SK-N-SH (cell line): Measurements from ENCODE around the gene CACNG3. TPM values are rescaled to one million over a fixed set of nuclear protein-coding genes. Genes with fewer than 3 reads are reported as not detected.

Experiments used
- CTCF ChIA-PET: fragments of 300-600, 350-600 bp; formaldehyde crosslinking; extraction: SDS; loops from one replicate; lab custom pipeline; 2021; lab: Yijun Ruan, JAX
- POLR2A ChIA-PET: fragments of 350-600 bp; sonication (Branson Sonifier 250); formaldehyde crosslinking; extraction: SDS; loops from one replicate; lab custom pipeline; 2020; ENCODE audit warnings: antibody characterized with exemption, inconsistent platforms; lab: Yijun Ruan, JAX
- DNase-seq: peaks from one replicate; pipeline ENCODE4 v3.0.0; 2012
- H2AFZ ChIP-seq: fragments of 200-600 bp; sonication (generic); 2 replicates; pipeline ENCODE4 v1.8.1; 2016; ENCODE audit warnings: antibody characterized with exemption, mild to moderate bottlenecking, low read depth
- H3F3A ChIP-seq: fragments of 200-600 bp; sonication (generic); replicated peaks from 2 replicates; pipeline ENCODE3; 2016; ENCODE audit warnings: antibody characterized with exemption, mild to moderate bottlenecking; ENCODE audit not compliant: insufficient read depth
- H3K27ac ChIP-seq, 2 experiments: fragments of 200-500 bp in 1 of 2; fragments of 200-600 bp in 1 of 2; sonication (Bioruptor generic) in 1 of 2; sonication (generic), shearing (Covaris generic) in 1 of 2; 2 replicates each; pipeline versions ENCODE4 v1.5.1 to v1.6.1; 2014 to 2016; ENCODE audit warnings: low read depth in 2 of 2, inconsistent platforms in 1 of 2, low read length in 1 of 2, mild to moderate bottlenecking in 1 of 2, mixed read lengths in 1 of 2
- H3K27me3 ChIP-seq: fragments of 200-600 bp; sonication (generic), shearing (Covaris generic); 2 replicates; pipeline ENCODE4 v1.6.1; 2016; ENCODE audit warnings: mixed run types; ENCODE audit not compliant: insufficient read depth
- H3K36me3 ChIP-seq, 2 experiments: fragments of 200-500 bp in 1 of 2; fragments of 200-600 bp in 1 of 2; sonication (Bioruptor generic) in 1 of 2; sonication (generic) in 1 of 2; replicated peaks in 1 of 2; 2 replicates each; pipeline versions ENCODE3 to v1.5.1; 2014 to 2016; ENCODE audit warnings: low read length in 1 of 2, mild to moderate bottlenecking in 1 of 2; ENCODE audit not compliant: insufficient read depth in 2 of 2, control insufficient read depth in 1 of 2
- H3K4me1 ChIP-seq, 2 experiments: fragments of 200-500 bp in 1 of 2; fragments of 200-600 bp in 1 of 2; sonication (Bioruptor generic) in 1 of 2; sonication (generic), shearing (Covaris generic) in 1 of 2; 2 replicates each; pipeline versions ENCODE4 v1.5.1 to v1.6.1; 2014 to 2016; ENCODE audit warnings: low read depth in 1 of 2, low read length in 1 of 2, mixed run types in 1 of 2; ENCODE audit not compliant: insufficient read depth in 2 of 2, control insufficient read depth in 1 of 2
- H3K4me2 ChIP-seq: fragments of 200-600 bp; sonication (generic), shearing (Covaris generic); 2 replicates; pipeline ENCODE4 v1.6.1; 2017; ENCODE audit warnings: mixed run types
- H3K4me3 ChIP-seq, 2 experiments: fragments of 200-500 bp in 1 of 2; fragments of 200-600 bp in 1 of 2; sonication (Bioruptor generic) in 1 of 2; sonication (generic), shearing (Covaris generic) in 1 of 2; 2 replicates each; pipeline versions ENCODE4 v1.5.1 to v1.8.1; 2014 to 2016; ENCODE audit warnings: low read depth in 2 of 2, inconsistent platforms in 1 of 2, low read length in 1 of 2, mild to moderate bottlenecking in 1 of 2, mixed read lengths in 1 of 2, moderate library complexity in 1 of 2
- H3K79me2 ChIP-seq: fragments of 200-600 bp; sonication (generic); 2 replicates; pipeline ENCODE4 v1.8.1; 2017; ENCODE audit warnings: mild to moderate bottlenecking; ENCODE audit not compliant: insufficient read depth
- H3K9ac ChIP-seq: fragments of 200-600 bp; sonication (generic); 2 replicates; pipeline ENCODE4 v1.6.1; 2017; ENCODE audit warnings: mixed run types
- H3K9me2 ChIP-seq: fragments of 200-600 bp; sonication (generic); 2 replicates; pipeline ENCODE4 v1.6.1; 2017; ENCODE audit warnings: mixed run types
- H3K9me3 ChIP-seq: fragments of 200-600 bp; sonication (generic); 2 replicates; pipeline ENCODE4 v1.6.1; 2017; ENCODE audit warnings: mixed run types, mild to moderate bottlenecking, moderate library complexity
- H4K20me1 ChIP-seq: fragments of 200-600 bp; sonication (generic); 2 replicates; pipeline ENCODE4 v1.6.1; 2017; ENCODE audit warnings: mild to moderate bottlenecking, mixed run types; ENCODE audit not compliant: insufficient read depth
- EP300 ChIP-seq, 2 experiments: IDR thresholded peaks; 2 replicates each; pipeline versions ENCODE4 v1.4.0 to v1.6.1; 2012; ENCODE audit warnings: borderline replicate concordance in 1 of 2, low read depth in 1 of 2, low read length in 1 of 2
- FOSL2 ChIP-seq: IDR thresholded peaks from 2 replicates; pipeline ENCODE4 v1.4.0; 2012; ENCODE audit warnings: low read depth, mild to moderate bottlenecking, moderate library complexity, borderline replicate concordance
- FOXJ3 ChIP-seq: sonication (generic); formaldehyde crosslinking; IDR thresholded peaks from 2 replicates; pipeline ENCODE4 v1.5.1; 2020; ENCODE audit warnings: mild to moderate bottlenecking, missing genetic modification reagents
- GABPA ChIP-seq: IDR thresholded peaks from 2 replicates; pipeline ENCODE4 v1.4.0; 2012; ENCODE audit warnings: low read depth, mild to moderate bottlenecking
- MEF2A ChIP-seq: IDR thresholded peaks from 2 replicates; pipeline ENCODE4 v1.4.0; 2012; ENCODE audit warnings: low read depth, borderline replicate concordance
- PBX3 ChIP-seq: IDR thresholded peaks from 2 replicates; pipeline ENCODE4; 2012
- POLR2AphosphoS5 ChIP-seq: IDR thresholded peaks from 2 replicates; pipeline ENCODE4 v1.6.1; 2012; ENCODE audit warnings: low read depth, low read length
- RFX5 ChIP-seq: IDR thresholded peaks from 2 replicates; pipeline ENCODE4 v1.6.1; 2012; ENCODE audit warnings: mild to moderate bottlenecking, improper control_type of control experiment, low read length
- TAF1 ChIP-seq: IDR thresholded peaks from 2 replicates; pipeline ENCODE4 v1.6.1; 2012; ENCODE audit warnings: low read depth, mild to moderate bottlenecking, low read length, moderate library complexity, borderline replicate concordance
- TEAD4 ChIP-seq: IDR thresholded peaks from 2 replicates; pipeline ENCODE4 v1.4.0; 2012; ENCODE audit warnings: mild to moderate bottlenecking, borderline replicate concordance; ENCODE audit not compliant: insufficient read depth
- USF2 ChIP-seq: fragments of 150-350 bp; IDR thresholded peaks from 2 replicates; pipeline ENCODE4 v1.6.1; 2017; ENCODE audit warnings: antibody characterized with exemption, low read length, low read depth, borderline replicate concordance
- YY1 ChIP-seq: IDR thresholded peaks from 2 replicates; pipeline ENCODE4 v1.4.0; 2012; ENCODE audit warnings: low read depth, mild to moderate bottlenecking
- WGBS: methylation state at CpG from one replicate; pipeline ENCODE4 v1.1.6; 2017; ENCODE audit warnings: low lambda C conversion rate; 5-methylcytosine and 5-hydroxymethylcytosine counted together
- polyA plus RNA-seq, 3 experiments: library from polyadenylated mRNA; depleted of rRNA; stranded (reverse); fragments of >200 nt; gene quantifications; 2 replicates each; pipeline ENCODE4 v1.2.3, GENCODE V29; 2012
- TF ChIP-seq, protein P1 (sequence below): IDR thresholded peaks from 2 replicates; pipeline ENCODE4 v1.4.0; 2012; ENCODE audit warnings: low read depth
- TF ChIP-seq, protein P2 (sequence below): IDR thresholded peaks from 2 replicates; pipeline ENCODE4 v1.6.1; 2012; ENCODE audit warnings: mild to moderate bottlenecking, low read depth, low read length, moderate library complexity
- TF ChIP-seq, protein P3 (sequence below): IDR thresholded peaks from 2 replicates; pipeline ENCODE4 v1.4.0; 2012; ENCODE audit warnings: low read depth, borderline replicate concordance

CACNG3 gene
- polyA plus RNA-seq, 1 of the 3 experiments (the other 2 are of a cell fraction) = not detected

DNA sequence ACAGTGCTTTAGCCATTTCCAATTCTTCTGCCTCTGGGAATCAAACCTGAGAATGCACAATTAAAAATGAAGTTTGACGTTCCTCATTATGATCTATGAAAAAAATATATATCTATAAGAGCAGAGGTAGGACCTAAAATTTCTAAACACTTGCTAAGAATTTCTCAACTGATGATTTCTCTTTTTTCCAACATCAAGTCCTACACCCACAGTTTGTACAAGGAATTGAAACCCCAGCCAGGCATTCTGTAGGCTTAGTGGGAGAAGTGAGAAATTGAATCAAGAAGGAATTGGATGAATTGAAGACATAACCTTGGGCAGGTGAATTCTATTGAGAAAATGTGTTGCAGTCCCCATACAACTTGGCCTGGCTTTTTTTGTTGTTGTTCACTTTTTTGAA lies 2.7 kb downstream of the CACNG3 start:
- no peaks in the 10 kb centered on the region for H4K20me1 ChIP-seq
- H3K4me2 ChIP-seq = no peak overlapping the region
- no peak overlapping the region for H3K27ac ChIP-seq
- H3K36me3 ChIP-seq = no peaks in the 10 kb centered on the region
- 9% methylated on average over 1 of the region's 1 CpG for WGBS
- H3K27me3 ChIP-seq = no peaks in the 10 kb centered on the region
- ChIA-PET CTCF (interaction anchor here (1.0 to 10.5 kb wide), 3 partner anchors 32 to 214 kb away, joined by 3 to 223 read pairs (median 3); no protein-coding TSS in a partner anchor), POLR2A (no interaction called here)
- no peaks in the 10 kb centered on the region for H3K9me2 ChIP-seq
- H3K4me1 ChIP-seq = no peaks in the 10 kb centered on the region
- H3F3A ChIP-seq = no peaks in the 10 kb centered on the region
- TF ChIP-seq FOSL2 (no peak), GABPA (no peak), RFX5 (no peak), USF2 (no peak), TEAD4 (no peak), PBX3 (no peak), YY1 (no peak), EP300 (IDR thresholded peaks at IDR 0.05; ENCODE audit: borderline replicate concordance in 1 of 2, low read depth in 1 of 2, low read length in 1 of 2) (no peak), MEF2A (no peak), FOXJ3 (CRISPR knock-in tag) (no peak), POLR2AphosphoS5 (no peak), TAF1 (no peak)
- TF ChIP-seq, protein P1, sequence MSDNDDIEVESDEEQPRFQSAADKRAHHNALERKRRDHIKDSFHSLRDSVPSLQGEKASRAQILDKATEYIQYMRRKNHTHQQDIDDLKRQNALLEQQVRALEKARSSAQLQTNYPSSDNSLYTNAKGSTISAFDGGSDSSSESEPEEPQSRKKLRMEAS = no peak
- TF ChIP-seq, protein P2, sequence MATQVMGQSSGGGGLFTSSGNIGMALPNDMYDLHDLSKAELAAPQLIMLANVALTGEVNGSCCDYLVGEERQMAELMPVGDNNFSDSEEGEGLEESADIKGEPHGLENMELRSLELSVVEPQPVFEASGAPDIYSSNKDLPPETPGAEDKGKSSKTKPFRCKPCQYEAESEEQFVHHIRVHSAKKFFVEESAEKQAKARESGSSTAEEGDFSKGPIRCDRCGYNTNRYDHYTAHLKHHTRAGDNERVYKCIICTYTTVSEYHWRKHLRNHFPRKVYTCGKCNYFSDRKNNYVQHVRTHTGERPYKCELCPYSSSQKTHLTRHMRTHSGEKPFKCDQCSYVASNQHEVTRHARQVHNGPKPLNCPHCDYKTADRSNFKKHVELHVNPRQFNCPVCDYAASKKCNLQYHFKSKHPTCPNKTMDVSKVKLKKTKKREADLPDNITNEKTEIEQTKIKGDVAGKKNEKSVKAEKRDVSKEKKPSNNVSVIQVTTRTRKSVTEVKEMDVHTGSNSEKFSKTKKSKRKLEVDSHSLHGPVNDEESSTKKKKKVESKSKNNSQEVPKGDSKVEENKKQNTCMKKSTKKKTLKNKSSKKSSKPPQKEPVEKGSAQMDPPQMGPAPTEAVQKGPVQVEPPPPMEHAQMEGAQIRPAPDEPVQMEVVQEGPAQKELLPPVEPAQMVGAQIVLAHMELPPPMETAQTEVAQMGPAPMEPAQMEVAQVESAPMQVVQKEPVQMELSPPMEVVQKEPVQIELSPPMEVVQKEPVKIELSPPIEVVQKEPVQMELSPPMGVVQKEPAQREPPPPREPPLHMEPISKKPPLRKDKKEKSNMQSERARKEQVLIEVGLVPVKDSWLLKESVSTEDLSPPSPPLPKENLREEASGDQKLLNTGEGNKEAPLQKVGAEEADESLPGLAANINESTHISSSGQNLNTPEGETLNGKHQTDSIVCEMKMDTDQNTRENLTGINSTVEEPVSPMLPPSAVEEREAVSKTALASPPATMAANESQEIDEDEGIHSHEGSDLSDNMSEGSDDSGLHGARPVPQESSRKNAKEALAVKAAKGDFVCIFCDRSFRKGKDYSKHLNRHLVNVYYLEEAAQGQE = no peak
- TF ChIP-seq, protein P3, sequence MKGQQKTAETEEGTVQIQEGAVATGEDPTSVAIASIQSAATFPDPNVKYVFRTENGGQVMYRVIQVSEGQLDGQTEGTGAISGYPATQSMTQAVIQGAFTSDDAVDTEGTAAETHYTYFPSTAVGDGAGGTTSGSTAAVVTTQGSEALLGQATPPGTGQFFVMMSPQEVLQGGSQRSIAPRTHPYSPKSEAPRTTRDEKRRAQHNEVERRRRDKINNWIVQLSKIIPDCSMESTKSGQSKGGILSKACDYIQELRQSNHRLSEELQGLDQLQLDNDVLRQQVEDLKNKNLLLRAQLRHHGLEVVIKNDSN = no peak
- H2AFZ ChIP-seq = no peak overlapping the region
- DNase-seq = no peak
- H3K4me3 ChIP-seq = no peak overlapping the region
- H3K9ac ChIP-seq = no peak overlapping the region
- H3K9me3 ChIP-seq = no peaks in the 10 kb centered on the region
- H3K79me2 ChIP-seq = no peaks in the 10 kb centered on the region
